B cell (primary cell): ENCODE measurements around the gene BACE1-AS.

ENCODE experiments used
- CTCF ChIP-seq: fragments of 200-600 bp; IDR thresholded peaks from one replicate; pipeline ENCODE4 v1.8.0; 2022; ENCODE audit warnings: antibody characterized with exemption, mild to moderate bottlenecking
- EZH2 ChIP-seq: IDR thresholded peaks from 2 replicates; pipeline ENCODE4 v1.6.1; 2012; ENCODE audit warnings: borderline replicate concordance, low read depth, mild to moderate bottlenecking, moderate library complexity, low read length; ENCODE audit not compliant: insufficient read depth, poor library complexity, severe bottlenecking

GRCh38 chr11:117313828-117314768 is 23.0 kb downstream of the BACE1-AS start:
- TF ChIP-seq CTCF (no peak), EZH2 (no peak)
